ENCODE measurements around the gene LDAH.

LDAH gene

DNA sequence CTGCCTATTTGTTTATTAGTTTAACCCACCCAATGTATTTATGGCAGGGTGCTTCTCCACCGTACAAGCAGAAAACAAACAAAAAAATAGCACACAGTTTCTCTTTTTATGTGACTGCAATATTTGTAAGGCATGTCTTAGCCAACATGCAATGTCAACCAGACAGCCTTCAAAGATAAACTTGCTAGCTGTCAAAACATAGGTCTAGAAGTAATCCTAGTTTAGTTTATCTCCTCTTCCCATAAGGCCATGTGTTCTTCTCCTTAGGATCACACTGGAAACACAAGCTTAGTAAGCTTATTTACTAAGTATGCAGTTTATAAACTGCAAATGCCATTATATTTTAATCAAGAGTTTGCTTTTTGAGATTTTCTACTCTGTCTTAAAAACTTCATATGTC lies 75.6 kb downstream of the LDAH start:
- Histone ChIP-seq H3K9me3 (ENCODE audit: control insufficient read depth, low read length) (no peaks in the 10 kb centered on the region), H3K27ac (no peak overlapping the region), H3K4me1 (no peaks in the 10 kb centered on the region), H3K79me2 (no peaks in the 10 kb centered on the region), H3K27me3 (ENCODE audit: control insufficient read depth, insufficient read depth, low read length) (no peaks in the 10 kb centered on the region), H2AFZ (no peak overlapping the region), H3K4me2 (ENCODE audit: low read length) (no peak overlapping the region), H3K36me3 (ENCODE audit: control insufficient read depth, insufficient read depth, low read length) (no peaks in the 10 kb centered on the region), H3K9ac (no peak overlapping the region), H3K4me3 (ENCODE audit: low read depth, low read length) (no peak overlapping the region)
- TF ChIP-seq, protein P1, sequence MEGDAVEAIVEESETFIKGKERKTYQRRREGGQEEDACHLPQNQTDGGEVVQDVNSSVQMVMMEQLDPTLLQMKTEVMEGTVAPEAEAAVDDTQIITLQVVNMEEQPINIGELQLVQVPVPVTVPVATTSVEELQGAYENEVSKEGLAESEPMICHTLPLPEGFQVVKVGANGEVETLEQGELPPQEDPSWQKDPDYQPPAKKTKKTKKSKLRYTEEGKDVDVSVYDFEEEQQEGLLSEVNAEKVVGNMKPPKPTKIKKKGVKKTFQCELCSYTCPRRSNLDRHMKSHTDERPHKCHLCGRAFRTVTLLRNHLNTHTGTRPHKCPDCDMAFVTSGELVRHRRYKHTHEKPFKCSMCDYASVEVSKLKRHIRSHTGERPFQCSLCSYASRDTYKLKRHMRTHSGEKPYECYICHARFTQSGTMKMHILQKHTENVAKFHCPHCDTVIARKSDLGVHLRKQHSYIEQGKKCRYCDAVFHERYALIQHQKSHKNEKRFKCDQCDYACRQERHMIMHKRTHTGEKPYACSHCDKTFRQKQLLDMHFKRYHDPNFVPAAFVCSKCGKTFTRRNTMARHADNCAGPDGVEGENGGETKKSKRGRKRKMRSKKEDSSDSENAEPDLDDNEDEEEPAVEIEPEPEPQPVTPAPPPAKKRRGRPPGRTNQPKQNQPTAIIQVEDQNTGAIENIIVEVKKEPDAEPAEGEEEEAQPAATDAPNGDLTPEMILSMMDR (IDR thresholded peaks at IDR 0.05) = no peak

DNA sequence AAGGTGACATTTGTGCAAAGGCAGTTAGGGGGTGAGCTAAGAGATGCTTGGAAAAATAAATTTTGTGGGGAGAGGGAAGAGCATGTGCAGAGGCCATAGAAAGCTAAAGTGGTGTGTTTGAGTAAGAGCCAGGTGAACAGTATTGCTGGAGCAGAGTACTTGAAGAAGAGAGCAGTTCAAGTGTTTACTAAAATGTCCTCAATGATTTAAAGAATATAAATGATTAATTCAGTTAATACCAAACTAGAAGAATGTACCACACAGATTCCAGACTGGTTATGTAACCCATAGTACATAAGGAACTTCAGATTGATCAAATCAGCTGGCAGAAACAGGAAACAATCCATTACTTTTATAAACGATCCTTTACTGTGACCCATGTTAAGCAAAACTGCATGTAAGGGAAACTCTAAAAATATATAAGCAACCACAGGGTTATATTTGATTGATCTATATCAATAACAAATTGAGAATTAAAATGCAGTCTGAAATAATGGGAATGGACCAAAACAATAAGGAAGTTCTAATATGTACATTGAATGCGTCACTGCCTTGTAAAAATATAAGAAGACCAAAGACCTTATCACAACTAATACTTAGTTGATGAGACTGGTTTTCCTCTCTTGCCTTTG lies 76.9 kb downstream of the LDAH start:
- H3K9me3 ChIP-seq (ENCODE audit: control insufficient read depth, low read length) = no peaks in the 10 kb centered on the region
- no peak overlapping the region for H3K9ac ChIP-seq
- no peak overlapping the region for H3K4me2 ChIP-seq (ENCODE audit: low read length)
- no peaks in the 10 kb centered on the region for H3K4me1 ChIP-seq
- no peak overlapping the region for H3K4me3 ChIP-seq (ENCODE audit: low read depth, low read length)
- no peak overlapping the region for H2AFZ ChIP-seq
- no peak overlapping the region for H3K27ac ChIP-seq
- TF ChIP-seq, protein P1 (IDR thresholded peaks at IDR 0.05) = no peak
- no peaks in the 10 kb centered on the region for H3K36me3 ChIP-seq (ENCODE audit: control insufficient read depth, insufficient read depth, low read length)
- no peaks in the 10 kb centered on the region for H3K27me3 ChIP-seq (ENCODE audit: control insufficient read depth, insufficient read depth, low read length)
- H3K79me2 ChIP-seq = no peaks in the 10 kb centered on the region

DNA sequence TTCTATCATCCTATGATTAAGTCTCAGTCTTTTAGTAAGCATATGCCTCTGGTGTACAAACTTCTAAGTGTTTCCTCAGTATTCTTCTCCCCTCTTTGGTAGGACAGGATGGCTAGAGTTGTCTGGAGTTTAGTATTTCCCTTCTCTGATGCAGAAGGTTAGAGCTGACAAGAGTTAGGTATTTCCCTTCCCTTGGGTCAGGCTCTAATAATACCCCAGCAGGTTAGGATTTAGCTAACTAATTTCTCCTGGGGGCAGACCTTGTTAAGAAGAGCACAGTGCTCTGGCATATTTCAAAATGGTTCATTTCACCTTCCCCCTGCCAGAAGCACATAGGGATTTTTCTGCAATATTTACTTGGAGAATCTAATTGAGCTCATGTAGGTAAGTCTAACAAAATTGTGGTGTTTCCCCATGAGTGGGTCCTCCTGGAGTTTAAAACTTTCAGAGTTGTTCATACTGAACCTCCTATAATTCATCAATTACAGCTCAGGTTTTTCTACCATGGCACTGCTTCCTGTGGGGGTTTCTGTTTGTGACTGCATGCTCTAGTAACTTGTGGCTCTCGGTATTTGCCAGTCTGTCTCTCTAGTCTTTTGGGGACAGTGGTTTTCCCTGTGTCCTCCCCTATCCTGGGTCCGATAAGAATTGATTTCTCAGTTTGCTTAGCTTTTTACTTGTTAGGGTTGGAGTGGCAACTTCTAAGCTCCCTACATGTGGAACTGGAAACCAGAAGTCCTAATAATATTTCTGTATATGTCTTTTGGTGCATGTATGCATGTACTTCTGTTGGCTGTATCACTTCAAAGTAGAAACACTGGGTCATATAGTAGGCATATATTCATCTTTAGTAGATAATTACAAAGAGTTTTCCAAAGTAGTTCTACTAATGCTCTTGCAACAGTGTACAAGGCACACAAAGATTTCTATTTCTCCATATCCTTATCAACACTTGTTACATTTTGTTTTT lies 78.2 kb downstream of the LDAH start:
- TF ChIP-seq, protein P1 (IDR thresholded peaks at IDR 0.05) = no peak
- Histone ChIP-seq H3K27ac (no peak overlapping the region), H3K9ac (no peak overlapping the region)

DNA sequence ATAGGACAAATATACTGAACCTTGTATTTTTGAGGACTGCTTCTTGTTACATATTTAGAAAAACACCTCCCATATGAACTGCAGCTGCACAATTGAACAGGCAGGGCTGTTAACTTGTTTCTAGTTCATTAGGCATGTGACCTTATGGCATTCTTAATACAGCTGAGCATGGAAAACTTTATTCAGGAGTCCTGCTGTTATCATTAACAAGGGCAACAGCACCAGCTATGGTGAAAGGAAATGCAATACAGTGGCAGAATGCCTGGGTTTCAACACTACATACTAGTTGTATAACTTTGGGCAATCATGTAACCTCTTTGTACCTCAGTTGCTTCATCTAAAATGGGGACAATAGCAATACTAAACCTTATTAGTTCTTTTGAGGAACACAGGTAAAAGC lies 84.1 kb downstream of the LDAH start:
- no peaks in the 10 kb centered on the region for H3K27me3 ChIP-seq (ENCODE audit: control insufficient read depth, insufficient read depth, low read length)
- no peaks in the 10 kb centered on the region for H3K9me3 ChIP-seq (ENCODE audit: control insufficient read depth, low read length)
- no peaks in the 10 kb centered on the region for H3K4me1 ChIP-seq
- no peaks in the 10 kb centered on the region for H3K79me2 ChIP-seq
- no peak overlapping the region for H3K4me2 ChIP-seq (ENCODE audit: low read length)
- no peak overlapping the region for H3K27ac ChIP-seq
- H3K4me3 ChIP-seq (ENCODE audit: low read depth, low read length) = no peak overlapping the region
- H3K9ac ChIP-seq = no peak overlapping the region
- no peak overlapping the region for H2AFZ ChIP-seq
- TF ChIP-seq, protein P1 (IDR thresholded peaks at IDR 0.05) = no peak
- H3K36me3 ChIP-seq (ENCODE audit: control insufficient read depth, insufficient read depth, low read length) = no peaks in the 10 kb centered on the region

More for the DNA sequence above, 78.2 kb downstream of the LDAH start:
- no peak overlapping the region for H2AFZ ChIP-seq
- no peaks in the 10 kb centered on the region for H3K4me1 ChIP-seq
- no peaks in the 10 kb centered on the region for H3K79me2 ChIP-seq
- no peak overlapping the region for H3K4me3 ChIP-seq (ENCODE audit: low read depth, low read length)
- H3K36me3 ChIP-seq (ENCODE audit: control insufficient read depth, insufficient read depth, low read length) = no peaks in the 10 kb centered on the region
- no peaks in the 10 kb centered on the region for H3K27me3 ChIP-seq (ENCODE audit: control insufficient read depth, insufficient read depth, low read length)
- H3K9me3 ChIP-seq (ENCODE audit: control insufficient read depth, low read length) = no peaks in the 10 kb centered on the region
- H3K4me2 ChIP-seq (ENCODE audit: low read length) = no peak overlapping the region

Measured in parathyroid adenoma (tissue), 2 donors.